ENCODE data around the gene SLC12A7. TPM values are rescaled to one million over a fixed set of nuclear protein-coding genes. Genes with fewer than 3 reads are reported as not detected.

Gene SLC12A7
- total RNA-seq, 1 experiment from 2014 or later: 28.1 TPM

GRCh38 chr5:1029945-1030625 lies 81.8 kb downstream of the SLC12A7 start (continued):
- TF ChIP-seq, protein P1, sequence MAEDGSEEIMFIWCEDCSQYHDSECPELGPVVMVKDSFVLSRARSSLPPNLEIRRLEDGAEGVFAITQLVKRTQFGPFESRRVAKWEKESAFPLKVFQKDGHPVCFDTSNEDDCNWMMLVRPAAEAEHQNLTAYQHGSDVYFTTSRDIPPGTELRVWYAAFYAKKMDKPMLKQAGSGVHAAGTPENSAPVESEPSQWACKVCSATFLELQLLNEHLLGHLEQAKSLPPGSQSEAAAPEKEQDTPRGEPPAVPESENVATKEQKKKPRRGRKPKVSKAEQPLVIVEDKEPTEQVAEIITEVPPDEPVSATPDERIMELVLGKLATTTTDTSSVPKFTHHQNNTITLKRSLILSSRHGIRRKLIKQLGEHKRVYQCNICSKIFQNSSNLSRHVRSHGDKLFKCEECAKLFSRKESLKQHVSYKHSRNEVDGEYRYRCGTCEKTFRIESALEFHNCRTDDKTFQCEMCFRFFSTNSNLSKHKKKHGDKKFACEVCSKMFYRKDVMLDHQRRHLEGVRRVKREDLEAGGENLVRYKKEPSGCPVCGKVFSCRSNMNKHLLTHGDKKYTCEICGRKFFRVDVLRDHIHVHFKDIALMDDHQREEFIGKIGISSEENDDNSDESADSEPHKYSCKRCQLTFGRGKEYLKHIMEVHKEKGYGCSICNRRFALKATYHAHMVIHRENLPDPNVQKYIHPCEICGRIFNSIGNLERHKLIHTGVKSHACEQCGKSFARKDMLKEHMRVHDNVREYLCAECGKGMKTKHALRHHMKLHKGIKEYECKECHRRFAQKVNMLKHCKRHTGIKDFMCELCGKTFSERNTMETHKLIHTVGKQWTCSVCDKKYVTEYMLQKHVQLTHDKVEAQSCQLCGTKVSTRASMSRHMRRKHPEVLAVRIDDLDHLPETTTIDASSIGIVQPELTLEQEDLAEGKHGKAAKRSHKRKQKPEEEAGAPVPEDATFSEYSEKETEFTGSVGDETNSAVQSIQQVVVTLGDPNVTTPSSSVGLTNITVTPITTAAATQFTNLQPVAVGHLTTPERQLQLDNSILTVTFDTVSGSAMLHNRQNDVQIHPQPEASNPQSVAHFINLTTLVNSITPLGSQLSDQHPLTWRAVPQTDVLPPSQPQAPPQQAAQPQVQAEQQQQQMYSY (CRISPR knock-in tag; IDR thresholded peaks at IDR 0.05): no peak
- TF ChIP-seq, protein P2, sequence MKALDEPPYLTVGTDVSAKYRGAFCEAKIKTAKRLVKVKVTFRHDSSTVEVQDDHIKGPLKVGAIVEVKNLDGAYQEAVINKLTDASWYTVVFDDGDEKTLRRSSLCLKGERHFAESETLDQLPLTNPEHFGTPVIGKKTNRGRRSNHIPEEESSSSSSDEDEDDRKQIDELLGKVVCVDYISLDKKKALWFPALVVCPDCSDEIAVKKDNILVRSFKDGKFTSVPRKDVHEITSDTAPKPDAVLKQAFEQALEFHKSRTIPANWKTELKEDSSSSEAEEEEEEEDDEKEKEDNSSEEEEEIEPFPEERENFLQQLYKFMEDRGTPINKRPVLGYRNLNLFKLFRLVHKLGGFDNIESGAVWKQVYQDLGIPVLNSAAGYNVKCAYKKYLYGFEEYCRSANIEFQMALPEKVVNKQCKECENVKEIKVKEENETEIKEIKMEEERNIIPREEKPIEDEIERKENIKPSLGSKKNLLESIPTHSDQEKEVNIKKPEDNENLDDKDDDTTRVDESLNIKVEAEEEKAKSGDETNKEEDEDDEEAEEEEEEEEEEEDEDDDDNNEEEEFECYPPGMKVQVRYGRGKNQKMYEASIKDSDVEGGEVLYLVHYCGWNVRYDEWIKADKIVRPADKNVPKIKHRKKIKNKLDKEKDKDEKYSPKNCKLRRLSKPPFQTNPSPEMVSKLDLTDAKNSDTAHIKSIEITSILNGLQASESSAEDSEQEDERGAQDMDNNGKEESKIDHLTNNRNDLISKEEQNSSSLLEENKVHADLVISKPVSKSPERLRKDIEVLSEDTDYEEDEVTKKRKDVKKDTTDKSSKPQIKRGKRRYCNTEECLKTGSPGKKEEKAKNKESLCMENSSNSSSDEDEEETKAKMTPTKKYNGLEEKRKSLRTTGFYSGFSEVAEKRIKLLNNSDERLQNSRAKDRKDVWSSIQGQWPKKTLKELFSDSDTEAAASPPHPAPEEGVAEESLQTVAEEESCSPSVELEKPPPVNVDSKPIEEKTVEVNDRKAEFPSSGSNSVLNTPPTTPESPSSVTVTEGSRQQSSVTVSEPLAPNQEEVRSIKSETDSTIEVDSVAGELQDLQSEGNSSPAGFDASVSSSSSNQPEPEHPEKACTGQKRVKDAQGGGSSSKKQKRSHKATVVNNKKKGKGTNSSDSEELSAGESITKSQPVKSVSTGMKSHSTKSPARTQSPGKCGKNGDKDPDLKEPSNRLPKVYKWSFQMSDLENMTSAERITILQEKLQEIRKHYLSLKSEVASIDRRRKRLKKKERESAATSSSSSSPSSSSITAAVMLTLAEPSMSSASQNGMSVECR (CRISPR knock-in tag; IDR thresholded peaks at IDR 0.05; ENCODE audit: borderline replicate concordance): no peak
- TF ChIP-seq, protein P3, sequence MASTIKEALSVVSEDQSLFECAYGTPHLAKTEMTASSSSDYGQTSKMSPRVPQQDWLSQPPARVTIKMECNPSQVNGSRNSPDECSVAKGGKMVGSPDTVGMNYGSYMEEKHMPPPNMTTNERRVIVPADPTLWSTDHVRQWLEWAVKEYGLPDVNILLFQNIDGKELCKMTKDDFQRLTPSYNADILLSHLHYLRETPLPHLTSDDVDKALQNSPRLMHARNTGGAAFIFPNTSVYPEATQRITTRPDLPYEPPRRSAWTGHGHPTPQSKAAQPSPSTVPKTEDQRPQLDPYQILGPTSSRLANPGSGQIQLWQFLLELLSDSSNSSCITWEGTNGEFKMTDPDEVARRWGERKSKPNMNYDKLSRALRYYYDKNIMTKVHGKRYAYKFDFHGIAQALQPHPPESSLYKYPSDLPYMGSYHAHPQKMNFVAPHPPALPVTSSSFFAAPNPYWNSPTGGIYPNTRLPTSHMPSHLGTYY (CRISPR knock-in tag; IDR thresholded peaks at IDR 0.05): no peak
- TF ChIP-seq FOXJ3 (CRISPR knock-in tag; IDR thresholded peaks at IDR 0.05; ENCODE audit: borderline replicate concordance) (no peak), GRHL2 (CRISPR knock-in tag; IDR thresholded peaks at IDR 0.05; ENCODE audit: insufficient replicate concordance, severe bottlenecking) (no peak)

GRCh38 chr5:1029282-1029944 lies 82.5 kb downstream of the SLC12A7 start:
- TF ChIP-seq CREB1 (CRISPR knock-in tag; IDR thresholded peaks at IDR 0.05) (no peak), JAZF1 (CRISPR knock-in tag; IDR thresholded peaks at IDR 0.05) (no peak), GABPB1 (CRISPR knock-in tag; IDR thresholded peaks at IDR 0.05) (no peak), RORB (CRISPR knock-in tag; IDR thresholded peaks at IDR 0.05) (no peak), NFATC4 (CRISPR knock-in tag; IDR thresholded peaks at IDR 0.05) (no peak), SP1 (CRISPR knock-in tag; conservative IDR thresholded peaks at IDR 0.05) (no peak)
- no peaks in the 10 kb centered on the region for H3K27me3 Mint-ChIP-seq (ENCODE audit: low read depth)
- H3K27ac Mint-ChIP-seq: no peak overlapping the region
- no peaks in the 10 kb centered on the region for H3K9me3 Mint-ChIP-seq
- ATAC-seq (no peak), DNase-seq (ENCODE audit: low spot score) (no peak)
- ChIA-PET POLR2A (no interaction called here), CTCF (interaction anchor here (1.4 kb wide), 1 partner anchor 19 kb away, joined by 5 read pairs; no protein-coding TSS in a partner anchor)
- H3K4me1 Mint-ChIP-seq: no peaks in the 10 kb centered on the region
- H3K36me3 Mint-ChIP-seq: no peaks in the 10 kb centered on the region
- no peak overlapping the region for H3K4me3 Mint-ChIP-seq

GRCh38 chr5:1028481-1029281 lies 83.2 kb downstream of the SLC12A7 start:
- H3K4me1 Mint-ChIP-seq: no peaks in the 10 kb centered on the region

More at GRCh38 chr5:1028481-1029281, 83.2 kb downstream of the SLC12A7 start:
- Mint-ChIP-seq H3K9me3 (no peaks in the 10 kb centered on the region), H3K4me3 (no peak overlapping the region), H3K36me3 (no peaks in the 10 kb centered on the region), H3K27ac (no peak overlapping the region), H3K27me3 (ENCODE audit: low read depth) (no peaks in the 10 kb centered on the region)
- POLR2A ChIA-PET: no interaction called here
- TF ChIP-seq FOXJ3 (CRISPR knock-in tag; IDR thresholded peaks at IDR 0.05; ENCODE audit: borderline replicate concordance): no peak
- no peak for TF ChIP-seq TP53 (CRISPR knock-in tag; IDR thresholded peaks at IDR 0.05)
- no peak for TF ChIP-seq TEAD1 (CRISPR knock-in tag; IDR thresholded peaks at IDR 0.05)
- TF ChIP-seq ZNF232 (CRISPR knock-in tag; IDR thresholded peaks at IDR 0.05): no peak
- no peak for TF ChIP-seq KAT7 (CRISPR knock-in tag; IDR thresholded peaks at IDR 0.05; ENCODE audit: borderline replicate concordance)
- TF ChIP-seq RORB (CRISPR knock-in tag; IDR thresholded peaks at IDR 0.05): no peak
- TF ChIP-seq CREM (CRISPR knock-in tag; IDR thresholded peaks at IDR 0.05): no peak
- no peak for TF ChIP-seq ZNF671 (CRISPR knock-in tag; IDR thresholded peaks at IDR 0.05)
- TF ChIP-seq JUN (CRISPR knock-in tag; IDR thresholded peaks at IDR 0.05): no peak
- DNase-seq (ENCODE audit: low spot score) (peak; percentile 10), ATAC-seq (no peak)
- CTCF ChIA-PET: interaction anchor here (1.1 to 1.4 kb wide), 2 partner anchors 19 to 144 kb away, joined by 3 to 5 read pairs; no protein-coding TSS in a partner anchor
